Dendritic cell treated with granulocyte-macrophage colony-stimulating factor and Interleukin-4, amounts not matched to agents 40 ng/mL and 50 ng/mL, for 4 days (primary cell): ENCODE data around the gene ZFP36L1.
A peak's percentile ranks its signal among the peaks of the same experiment; 100 is the strongest.

Experiments
- H3K27ac Mint-ChIP-seq: one replicate; pipeline ENCODE4 v1.8.0; 2022; ENCODE audit warnings: mild to moderate bottlenecking, mixed read lengths
- H3K27me3 Mint-ChIP-seq: one replicate; pipeline ENCODE4 v1.8.0; 2022; ENCODE audit warnings: mild to moderate bottlenecking, mixed read lengths
- H3K36me3 Mint-ChIP-seq: one replicate; pipeline ENCODE4 v1.8.0; 2022; ENCODE audit warnings: low read depth, mixed read lengths
- H3K4me1 Mint-ChIP-seq: one replicate; pipeline ENCODE4 v1.8.0; 2022; ENCODE audit warnings: low read depth, mixed read lengths
- H3K4me3 Mint-ChIP-seq: one replicate; pipeline ENCODE4 v1.8.0; 2022; ENCODE audit warnings: mild to moderate bottlenecking, moderate library complexity, mixed read lengths
- H3K9me3 Mint-ChIP-seq: one replicate; pipeline ENCODE4 v1.8.0; 2022; ENCODE audit warnings: mixed read lengths
- intact Hi-C: fragments of 100-400 bp; cut with micrococcal nuclease; formaldehyde crosslinking; loops from one replicate; pipeline ENCODE4 v1.15.0; 2022

Gene ZFP36L1

GRCh38 chr14:68780358-68781160, 12.3 kb downstream of the ZFP36L1 start:
- peaks cover 8% of the 10 kb centered on the region for H3K27me3 Mint-ChIP-seq
- H3K4me1 Mint-ChIP-seq, result peaks cover 49% of the 10 kb centered on the region
- peak overlapping the region; percentile 92 for H3K27ac Mint-ChIP-seq
- H3K9me3 Mint-ChIP-seq, result peaks cover 5% of the 10 kb centered on the region
- H3K36me3 Mint-ChIP-seq, result no peaks in the 10 kb centered on the region
- no peak overlapping the region for H3K4me3 Mint-ChIP-seq
- intact Hi-C loops, result loop anchor here (10.0 kb wide), 2 partner anchors 176 to 306 kb away; no protein-coding TSS in a partner anchor

DNA sequence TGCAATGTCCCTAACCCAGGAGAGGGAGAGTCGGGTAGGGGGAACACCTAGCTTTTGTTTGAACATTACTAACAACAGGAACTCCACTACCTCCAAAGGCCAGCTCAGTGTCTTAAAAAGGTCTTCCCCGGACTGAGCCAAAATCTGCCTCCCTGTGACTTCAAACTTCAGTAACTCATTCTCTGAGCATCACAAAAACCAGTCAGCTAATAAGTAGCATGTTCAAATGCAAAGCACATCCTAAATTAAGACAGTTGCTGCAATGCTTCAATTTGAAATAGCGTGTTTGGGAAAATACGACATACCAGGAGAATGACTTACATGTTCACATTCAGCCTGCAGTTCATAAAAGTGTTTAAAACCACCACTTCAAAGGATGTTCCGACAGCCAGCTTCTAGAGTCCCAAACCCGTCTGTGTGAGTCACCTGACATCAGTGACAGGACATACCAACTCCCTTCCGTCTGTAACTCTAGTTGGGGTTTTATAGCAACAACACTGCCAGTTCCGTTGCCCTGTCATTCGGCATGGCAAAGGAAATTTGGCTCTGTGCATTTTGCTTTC, 13.0 kb downstream of the ZFP36L1 start:
- intact Hi-C loops, result loop anchor here (10.0 kb wide), 2 partner anchors 175 to 305 kb away; no protein-coding TSS in a partner anchor
- H3K36me3 Mint-ChIP-seq, result no peaks in the 10 kb centered on the region
- H3K27me3 Mint-ChIP-seq, result peaks cover 10% of the 10 kb centered on the region
- H3K9me3 Mint-ChIP-seq, result peaks cover 12% of the 10 kb centered on the region
- no peak overlapping the region for H3K4me3 Mint-ChIP-seq
- peak overlapping the region; percentile 92 for H3K27ac Mint-ChIP-seq
- peaks cover 47% of the 10 kb centered on the region for H3K4me1 Mint-ChIP-seq

DNA sequence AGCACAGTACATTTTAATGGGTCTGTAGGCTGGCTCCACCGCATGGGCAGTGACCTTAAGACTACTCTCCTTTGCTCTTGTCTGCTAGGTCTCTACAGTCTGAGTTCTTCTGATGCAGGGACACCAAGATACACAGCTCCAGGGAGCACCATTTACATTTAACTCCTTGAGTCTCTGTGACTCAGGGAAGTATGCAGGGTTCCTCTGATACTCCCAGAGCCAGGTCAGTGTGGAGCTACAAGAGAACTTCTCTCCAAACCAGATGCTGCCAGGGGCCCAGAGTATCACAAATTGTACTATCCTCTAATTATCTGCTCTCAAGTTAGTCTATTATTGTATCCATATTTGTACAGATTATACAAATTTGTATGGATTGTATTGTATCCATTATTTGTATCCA, 15.2 kb downstream of the ZFP36L1 start:
- Mint-ChIP-seq H3K27me3 (peaks cover 11% of the 10 kb centered on the region), H3K4me3 (no peak overlapping the region), H3K27ac (no peak overlapping the region), H3K4me1 (peaks cover 62% of the 10 kb centered on the region), H3K9me3 (peaks cover 14% of the 10 kb centered on the region), H3K36me3 (no peaks in the 10 kb centered on the region)
- intact Hi-C loops, result no loop called here

GRCh38 chr14:68775614-68776126, 17.2 kb downstream of the ZFP36L1 start:
- H3K9me3 Mint-ChIP-seq, result peaks cover 14% of the 10 kb centered on the region
- peaks cover 9% of the 10 kb centered on the region for H3K27me3 Mint-ChIP-seq
- intact Hi-C loops, result no loop called here
- H3K4me3 Mint-ChIP-seq, result no peak overlapping the region
- peaks cover 58% of the 10 kb centered on the region for H3K4me1 Mint-ChIP-seq
- H3K36me3 Mint-ChIP-seq, result no peaks in the 10 kb centered on the region
- H3K27ac Mint-ChIP-seq, result no peak overlapping the region

DNA sequence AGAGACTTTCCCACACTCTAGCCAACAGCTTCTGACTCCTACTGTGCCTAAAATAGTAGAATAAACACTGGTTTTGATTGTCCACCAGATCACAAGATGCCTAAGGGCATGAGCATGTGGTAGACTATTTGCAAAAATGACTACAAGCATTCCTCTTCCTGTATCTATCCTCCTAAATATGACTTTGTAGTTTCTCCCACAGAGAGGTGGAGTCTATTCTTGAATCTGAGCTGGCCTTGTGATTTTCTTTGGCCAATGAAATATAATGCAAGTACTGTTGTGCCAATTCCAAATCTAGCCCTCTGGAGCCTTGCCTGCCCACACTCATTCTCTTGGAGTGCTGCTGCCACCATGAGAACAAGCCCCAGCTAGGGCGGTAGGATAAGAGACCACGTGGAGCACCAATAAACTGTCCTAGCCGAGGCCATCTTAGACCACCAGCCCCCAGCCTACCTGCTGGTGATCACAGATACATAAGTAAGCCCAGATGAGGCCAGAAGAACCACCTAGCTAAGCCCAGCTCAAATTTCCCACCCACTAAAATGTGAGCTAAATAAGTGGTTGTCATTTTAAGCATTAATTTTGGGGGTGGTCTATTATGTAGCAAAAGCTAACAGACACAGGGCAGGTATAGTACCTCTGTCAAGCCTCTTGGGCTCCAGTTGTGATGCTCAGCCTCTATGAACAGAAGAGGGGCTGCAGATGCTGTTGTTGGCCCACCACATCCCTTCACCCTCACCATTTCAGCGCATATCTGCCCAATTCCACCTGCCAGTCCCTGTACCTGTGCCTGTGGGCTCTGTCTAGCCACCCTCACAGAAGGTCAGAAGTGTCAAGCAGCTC, 17.9 kb downstream of the ZFP36L1 start:
- peaks cover 57% of the 10 kb centered on the region for H3K4me1 Mint-ChIP-seq

GRCh38 chr14:68772761-68773381, 20.0 kb downstream of the ZFP36L1 start:
- peaks cover 14% of the 10 kb centered on the region for H3K9me3 Mint-ChIP-seq
- H3K27ac Mint-ChIP-seq, result peak overlapping the region; percentile 49
- intact Hi-C loops, result no loop called here
- peaks cover 18% of the 10 kb centered on the region for H3K27me3 Mint-ChIP-seq
- peaks cover 59% of the 10 kb centered on the region for H3K4me1 Mint-ChIP-seq
- H3K36me3 Mint-ChIP-seq, result no peaks in the 10 kb centered on the region
- no peak overlapping the region for H3K4me3 Mint-ChIP-seq

More for the DNA sequence above, 17.9 kb downstream of the ZFP36L1 start:
- intact Hi-C loops, result no loop called here
- H3K9me3 Mint-ChIP-seq, result peaks cover 14% of the 10 kb centered on the region
- no peaks in the 10 kb centered on the region for H3K36me3 Mint-ChIP-seq
- H3K4me3 Mint-ChIP-seq, result no peak overlapping the region
- H3K27me3 Mint-ChIP-seq, result peaks cover 11% of the 10 kb centered on the region
- H3K27ac Mint-ChIP-seq, result no peak overlapping the region

GRCh38 chr14:68771631-68772030, 21.2 kb downstream of the ZFP36L1 start:
- Mint-ChIP-seq H3K4me1 (peaks cover 67% of the 10 kb centered on the region), H3K9me3 (peaks cover 14% of the 10 kb centered on the region), H3K27me3 (peaks cover 30% of the 10 kb centered on the region), H3K36me3 (no peaks in the 10 kb centered on the region), H3K27ac (peak overlapping the region; percentile 74), H3K4me3 (peak overlapping the region; percentile 30)
- intact Hi-C loops, result no loop called here

GRCh38 chr14:68770553-68771286, 22.1 kb downstream of the ZFP36L1 start:
- peak overlapping the region; percentile 74 for H3K27ac Mint-ChIP-seq
- peaks cover 62% of the 10 kb centered on the region for H3K4me1 Mint-ChIP-seq
- intact Hi-C loops, result no loop called here
- H3K27me3 Mint-ChIP-seq, result peaks cover 38% of the 10 kb centered on the region
- peaks cover 10% of the 10 kb centered on the region for H3K9me3 Mint-ChIP-seq
- H3K36me3 Mint-ChIP-seq, result no peaks in the 10 kb centered on the region
- no peak overlapping the region for H3K4me3 Mint-ChIP-seq

- Mint-ChIP-seq H3K4me1 (peaks cover 61% of the 10 kb centered on the region), H3K9me3 (peaks cover 3% of the 10 kb centered on the region)
- intact Hi-C loops, result no loop called here
These were observed 22.8 kb downstream of the ZFP36L1 start for GRCh38 chr14:68770051-68770450.

DNA sequence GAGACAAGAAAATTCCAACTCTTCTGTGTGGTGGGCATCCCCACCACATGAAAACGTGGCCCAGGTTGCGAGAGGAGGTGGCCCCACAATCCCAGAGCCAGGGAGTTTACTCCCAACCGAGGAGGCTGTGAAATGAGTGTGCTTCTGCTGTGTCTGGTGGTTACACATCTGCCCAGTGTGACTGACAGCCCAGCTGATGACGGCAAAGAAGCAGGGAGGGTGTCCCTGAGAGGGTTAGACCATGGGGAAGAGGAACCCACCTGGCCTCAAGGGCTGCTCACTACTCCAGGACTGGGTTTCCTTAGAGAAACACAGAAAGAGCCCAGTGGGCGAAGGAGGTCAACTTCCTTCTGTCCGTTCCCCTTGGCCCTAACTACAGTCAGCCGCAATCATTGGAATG, 24.6 kb downstream of the ZFP36L1 start:
- no peak overlapping the region for H3K4me3 Mint-ChIP-seq
- no peaks in the 10 kb centered on the region for H3K9me3 Mint-ChIP-seq
- H3K27me3 Mint-ChIP-seq, result peaks cover 52% of the 10 kb centered on the region
- H3K36me3 Mint-ChIP-seq, result no peaks in the 10 kb centered on the region
- intact Hi-C loops, result no loop called here
- peak overlapping the region; percentile 9 for H3K27ac Mint-ChIP-seq
- H3K4me1 Mint-ChIP-seq, result peaks cover 51% of the 10 kb centered on the region

More at GRCh38 chr14:68770051-68770450, 22.8 kb downstream of the ZFP36L1 start:
- Mint-ChIP-seq H3K36me3 (no peaks in the 10 kb centered on the region), H3K27ac (peak overlapping the region; percentile 74), H3K4me3 (no peak overlapping the region), H3K27me3 (peaks cover 41% of the 10 kb centered on the region)

DNA sequence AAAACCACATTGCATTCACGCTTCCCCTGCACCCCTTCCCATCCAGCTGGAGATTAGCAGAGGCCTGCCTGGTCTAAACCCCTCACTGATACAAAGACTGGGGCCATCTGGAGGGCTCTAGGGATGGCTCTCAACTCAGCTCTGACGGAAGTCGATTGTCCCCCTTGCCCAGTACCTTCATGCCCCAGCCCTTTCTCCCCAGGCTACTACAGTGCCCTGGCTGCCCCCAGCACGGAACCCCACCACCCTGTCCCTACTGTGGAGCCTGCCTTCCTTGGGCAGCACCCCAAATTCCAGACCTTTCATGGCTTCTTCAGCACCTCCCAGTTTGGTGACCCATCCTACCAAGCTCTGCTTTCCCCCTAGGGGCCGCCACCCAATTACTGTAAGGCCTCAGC, 25.6 kb downstream of the ZFP36L1 start:
- H3K27ac Mint-ChIP-seq, result no peak overlapping the region
- intact Hi-C loops, result no loop called here

DNA sequence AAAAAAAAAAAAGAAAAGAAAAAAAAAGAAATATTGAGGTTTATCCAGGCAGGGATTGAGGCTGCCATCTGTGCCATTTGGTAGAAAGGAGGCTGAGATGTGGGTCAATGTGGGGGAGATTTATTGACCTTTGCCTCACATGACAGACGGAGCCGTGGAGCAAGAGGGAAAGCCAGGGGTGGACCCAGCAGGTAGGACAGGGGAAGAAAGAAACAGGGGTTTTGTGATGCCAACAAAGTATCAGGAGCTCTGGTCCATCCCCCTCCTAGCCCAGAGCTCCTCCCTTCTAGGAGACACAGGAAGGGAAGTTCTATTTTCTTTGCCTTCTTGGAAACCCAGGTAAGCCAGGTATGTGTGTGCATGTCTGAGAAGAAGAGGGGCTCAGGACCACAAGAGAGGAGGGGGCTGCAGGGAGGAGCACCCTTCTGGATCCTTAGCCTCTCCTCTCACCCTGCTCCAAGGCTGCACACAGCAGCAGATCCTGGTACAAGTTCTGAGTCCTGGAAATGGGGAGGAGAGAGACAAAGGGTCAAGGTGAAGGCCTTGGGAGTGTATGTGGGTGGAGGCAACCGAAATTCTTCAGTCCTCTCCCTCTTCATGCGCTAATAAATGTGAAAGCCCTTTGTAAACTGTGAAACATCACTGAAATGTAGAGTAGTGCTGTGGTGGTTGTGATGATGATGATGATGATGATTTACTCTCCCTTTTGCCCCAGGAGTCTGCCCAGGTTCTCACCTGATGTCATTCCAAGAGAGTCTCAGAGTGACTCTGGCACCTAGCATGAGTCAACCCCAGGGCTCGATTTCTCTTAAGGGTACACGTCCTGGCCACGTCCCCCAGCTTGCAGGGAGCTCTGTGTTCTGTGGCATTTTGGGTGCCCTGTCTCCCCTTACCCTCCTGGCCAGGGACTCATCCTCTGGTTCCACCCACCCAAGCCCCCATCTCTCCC, 26.3 kb downstream of the ZFP36L1 start:
- no peaks in the 10 kb centered on the region for H3K36me3 Mint-ChIP-seq
- intact Hi-C loops, result no loop called here
- no peaks in the 10 kb centered on the region for H3K9me3 Mint-ChIP-seq
- peaks cover 63% of the 10 kb centered on the region for H3K27me3 Mint-ChIP-seq
- no peak overlapping the region for H3K4me3 Mint-ChIP-seq
- H3K4me1 Mint-ChIP-seq, result peaks cover 46% of the 10 kb centered on the region
- no peak overlapping the region for H3K27ac Mint-ChIP-seq

More for the DNA sequence above, 25.6 kb downstream of the ZFP36L1 start:
- H3K4me1 Mint-ChIP-seq, result peaks cover 50% of the 10 kb centered on the region
- no peak overlapping the region for H3K4me3 Mint-ChIP-seq
- H3K27me3 Mint-ChIP-seq, result peaks cover 59% of the 10 kb centered on the region
- no peaks in the 10 kb centered on the region for H3K9me3 Mint-ChIP-seq
- H3K36me3 Mint-ChIP-seq, result no peaks in the 10 kb centered on the region
